Astrocyte (in vitro differentiated cells and primary cell): ENCODE results near the gene SMPDL3B. TPM values are rescaled to one million over a fixed set of nuclear protein-coding genes. Genes with fewer than 3 reads are reported as not detected.

Experiments
- DNase-seq: peaks from one replicate; pipeline ENCODE4 v3.0.0-alpha.2; 2010; ENCODE audit warnings: low read depth
- FAIRE-seq: peaks from 2 replicates; lab custom pipeline; 2011; peaks lifted over from hg19 to GRCh38; lab: Jason Lieb, UNC
- H2AFZ ChIP-seq: 2 replicates; pipeline ENCODE4 v1.6.0; 2012; ENCODE audit warnings: low read depth, low read length, inconsistent platforms
- H3K27ac ChIP-seq: 2 replicates; pipeline ENCODE4 v1.5.1; 2011; ENCODE audit warnings: low read depth, low read length, inconsistent platforms
- H3K27me3 ChIP-seq: 2 replicates; pipeline ENCODE4 v1.6.0; 2011; ENCODE audit warnings: low read length, inconsistent platforms; ENCODE audit not compliant: insufficient read depth
- H3K36me3 ChIP-seq: 2 replicates; pipeline ENCODE4 v1.5.1; 2011; ENCODE audit warnings: low read length, inconsistent platforms; ENCODE audit not compliant: insufficient read depth
- H3K4me1 ChIP-seq: 2 replicates; pipeline ENCODE4 v1.5.1; 2011; ENCODE audit warnings: low read length, inconsistent platforms; ENCODE audit not compliant: insufficient read depth
- H3K4me2 ChIP-seq: 2 replicates; pipeline ENCODE4 v1.6.0; 2012; ENCODE audit warnings: low read length, inconsistent platforms
- H3K4me3 ChIP-seq: 2 replicates; pipeline ENCODE4 v1.5.1; 2011; ENCODE audit warnings: low read depth, mild to moderate bottlenecking, low read length, inconsistent platforms; ENCODE audit not compliant: insufficient read depth
- H3K79me2 ChIP-seq: 2 replicates; pipeline ENCODE4 v1.6.0; 2012; ENCODE audit warnings: mild to moderate bottlenecking, low read length, inconsistent platforms; ENCODE audit not compliant: insufficient read depth
- H3K9ac ChIP-seq: 2 replicates; pipeline ENCODE4 v1.6.0; 2012; ENCODE audit warnings: mild to moderate bottlenecking, low read length, inconsistent platforms
- H3K9me3 ChIP-seq: 2 replicates; pipeline ENCODE4 v1.5.1; 2012; ENCODE audit warnings: low read depth, mild to moderate bottlenecking, low read length, inconsistent platforms; ENCODE audit not compliant: insufficient read depth
- H4K20me1 ChIP-seq: 2 replicates; pipeline ENCODE4 v1.6.0; 2012; ENCODE audit warnings: low read length, inconsistent platforms; ENCODE audit not compliant: insufficient read depth
- H3K27ac Mint-ChIP-seq: one replicate; pipeline ENCODE4 v1.8.0; 2021; ENCODE audit warnings: mild to moderate bottlenecking, mixed read lengths; ENCODE audit not compliant: unreplicated experiment
- H3K27me3 Mint-ChIP-seq: one replicate; pipeline ENCODE4 v1.8.0; 2021; ENCODE audit warnings: low read depth, mixed read lengths; ENCODE audit not compliant: unreplicated experiment
- H3K36me3 Mint-ChIP-seq: one replicate; pipeline ENCODE4 v1.8.0; 2021; ENCODE audit warnings: low read depth, mixed read lengths; ENCODE audit not compliant: unreplicated experiment
- H3K4me1 Mint-ChIP-seq: one replicate; pipeline ENCODE4 v1.8.0; 2021; ENCODE audit warnings: low read depth, mixed read lengths; ENCODE audit not compliant: unreplicated experiment
- H3K4me3 Mint-ChIP-seq: one replicate; pipeline ENCODE4 v1.8.0; 2021; ENCODE audit warnings: mild to moderate bottlenecking, moderate library complexity, mixed read lengths; ENCODE audit not compliant: unreplicated experiment
- H3K9me3 Mint-ChIP-seq: one replicate; pipeline ENCODE4 v1.8.0; 2021; ENCODE audit warnings: mild to moderate bottlenecking, mixed read lengths; ENCODE audit not compliant: unreplicated experiment
- CTCF ChIP-seq: IDR thresholded peaks from 2 replicates; pipeline ENCODE4 v1.5.1; 2011; ENCODE audit warnings: low read depth, mild to moderate bottlenecking, inconsistent platforms, low read length, moderate library complexity; ENCODE audit not compliant: insufficient read depth
- EZH2 ChIP-seq: IDR thresholded peaks from 2 replicates; pipeline ENCODE4 v1.6.1; 2012; ENCODE audit warnings: mild to moderate bottlenecking, low read length, inconsistent platforms; ENCODE audit not compliant: insufficient read depth
- total RNA-seq: library from RNA; stranded (reverse); gene quantifications from 2 replicates; pipeline ENCODE4 v1.2.1, GENCODE V29; 2021

The SMPDL3B gene
- total RNA-seq, 1 donor from 2014 or later: 2.2 TPM

- DNase-seq (peak; percentile 16), FAIRE-seq (no peak)
- TF ChIP-seq EZH2 (no peak), CTCF (no peak)
- peaks cover 11% of the 10 kb centered on the region for H3K4me1 Mint-ChIP-seq
- Histone ChIP-seq H3K4me2 (no peak overlapping the region), H3K36me3 (peaks cover 8% of the 10 kb centered on the region), H3K27ac (no peak overlapping the region), H3K27me3 (no peaks in the 10 kb centered on the region), H3K9ac (peak overlapping the region; percentile 17), H3K4me3 (no peak overlapping the region), H2AFZ (no peak overlapping the region), H3K9me3 (no peaks in the 10 kb centered on the region), H3K4me1 (peaks cover 4% of the 10 kb centered on the region), H3K79me2 (no peaks in the 10 kb centered on the region), H4K20me1 (no peaks in the 10 kb centered on the region)
- H3K27me3 Mint-ChIP-seq: no peaks in the 10 kb centered on the region
- H3K36me3 Mint-ChIP-seq: peaks cover 7% of the 10 kb centered on the region
- H3K4me3 Mint-ChIP-seq: peak overlapping the region; percentile 45
- no peaks in the 10 kb centered on the region for H3K9me3 Mint-ChIP-seq
- H3K27ac Mint-ChIP-seq: peak overlapping the region; percentile 70
Measured at GRCh38 chr1:27980216-27980845, 45.5 kb downstream of the SMPDL3B start.

GRCh38 chr1:27981145-27981544, 46.3 kb downstream of the SMPDL3B start:
- H3K36me3 Mint-ChIP-seq: peaks cover 11% of the 10 kb centered on the region
- H3K27me3 Mint-ChIP-seq: no peaks in the 10 kb centered on the region
- Histone ChIP-seq H3K79me2 (no peaks in the 10 kb centered on the region), H3K9me3 (no peaks in the 10 kb centered on the region), H3K27ac (no peak overlapping the region), H2AFZ (no peak overlapping the region), H3K9ac (no peak overlapping the region), H3K4me1 (peaks cover 4% of the 10 kb centered on the region), H3K4me3 (no peak overlapping the region), H3K27me3 (no peaks in the 10 kb centered on the region), H4K20me1 (no peaks in the 10 kb centered on the region), H3K4me2 (no peak overlapping the region), H3K36me3 (peaks cover 8% of the 10 kb centered on the region)
- no peak for FAIRE-seq
- TF ChIP-seq EZH2: no peak
- TF ChIP-seq CTCF: no peak
- H3K27ac Mint-ChIP-seq: no peak overlapping the region
- peaks cover 11% of the 10 kb centered on the region for H3K4me1 Mint-ChIP-seq
- no peaks in the 10 kb centered on the region for H3K9me3 Mint-ChIP-seq
- H3K4me3 Mint-ChIP-seq: no peak overlapping the region
- DNase-seq: peak; percentile 53

GRCh38 chr1:27990920-27991537, 56.2 kb downstream of the SMPDL3B start:
- H3K9me3 Mint-ChIP-seq: no peaks in the 10 kb centered on the region
- Histone ChIP-seq H3K27ac (no peak overlapping the region), H3K4me3 (no peak overlapping the region), H3K4me2 (no peak overlapping the region), H3K9ac (no peak overlapping the region), H3K27me3 (no peaks in the 10 kb centered on the region), H3K79me2 (no peaks in the 10 kb centered on the region), H2AFZ (no peak overlapping the region), H3K36me3 (peaks cover 46% of the 10 kb centered on the region), H3K9me3 (no peaks in the 10 kb centered on the region), H3K4me1 (no peaks in the 10 kb centered on the region), H4K20me1 (no peaks in the 10 kb centered on the region)
- no peak overlapping the region for H3K27ac Mint-ChIP-seq
- no peaks in the 10 kb centered on the region for H3K27me3 Mint-ChIP-seq
- DNase-seq: peak; percentile 32
- peaks cover 8% of the 10 kb centered on the region for H3K4me1 Mint-ChIP-seq
- no peak for TF ChIP-seq CTCF
- TF ChIP-seq EZH2: no peak
- no peak overlapping the region for H3K4me3 Mint-ChIP-seq
- peaks cover 16% of the 10 kb centered on the region for H3K36me3 Mint-ChIP-seq
- FAIRE-seq: no peak
